GM18870 (cell line): ENCODE results near the gene TRIM32.
"Not testable (repeated sequence)": the region's sequence is repeated elsewhere in the genome, so short reads cannot be mapped to it uniquely, and the experiment has no call there.

ENCODE experiments used
- ATAC-seq: cut with Tn5 transposase; IDR thresholded peaks from one replicate; pipeline ENCODE4 v1.9.1; 2021; ENCODE audit warnings: moderate library complexity; ENCODE audit not compliant: unreplicated experiment

Gene TRIM32

GRCh38 chr9:116673375-116673774 is 13.7 kb upstream of the TRIM32 start:
- no peak for ATAC-seq

- no peak for ATAC-seq
Observed at GRCh38 chr9:116674210-116674980, 12.7 kb upstream of the TRIM32 start.

GRCh38 chr9:116683535-116683934 is 3.6 kb upstream of the TRIM32 start:
- ATAC-seq, result no peak

- ATAC-seq, result no peak
Observed at GRCh38 chr9:116685166-116685565, 1.9 kb upstream of the TRIM32 start.

GRCh38 chr9:116686135-116686534 is 970 bp upstream of the TRIM32 start:
- ATAC-seq, result peak; percentile 2

GRCh38 chr9:116686693-116687073 is 422 bp upstream of the TRIM32 start:
- peak; percentile 47 for ATAC-seq

- ATAC-seq, result peak; percentile 0
Observed at GRCh38 chr9:116687754-116688135, 640 bp downstream of the TRIM32 start.

GRCh38 chr9:116688806-116689485 is 1.8 kb downstream of the TRIM32 start:
- no peak for ATAC-seq

GRCh38 chr9:116689486-116690032 is 2.5 kb downstream of the TRIM32 start:
- ATAC-seq, result no peak

GRCh38 chr9:116690805-116691204 is 3.7 kb downstream of the TRIM32 start:
- ATAC-seq, result not testable (repeated sequence)

GRCh38 chr9:116691607-116692006 is 4.5 kb downstream of the TRIM32 start:
- ATAC-seq, result no peak

- ATAC-seq, result no peak
Observed at GRCh38 chr9:116692616-116693015, 5.5 kb downstream of the TRIM32 start.

GRCh38 chr9:116693233-116693731 is 6.2 kb downstream of the TRIM32 start:
- no peak for ATAC-seq

- ATAC-seq, result no peak
Observed at GRCh38 chr9:116694785-116695291, 7.7 kb downstream of the TRIM32 start.

- no peak for ATAC-seq
Observed at GRCh38 chr9:116695438-116695837, 8.3 kb downstream of the TRIM32 start.

- ATAC-seq, result no peak
Observed at GRCh38 chr9:116697362-116697761, 10.3 kb downstream of the TRIM32 start.

GRCh38 chr9:116697887-116698286 is 10.8 kb downstream of the TRIM32 start:
- ATAC-seq, result no peak

- no peak for ATAC-seq
Observed at GRCh38 chr9:116700279-116700678, 13.2 kb downstream of the TRIM32 start.

GRCh38 chr9:116700882-116701865 is 14.1 kb downstream of the TRIM32 start:
- ATAC-seq, result no peak

- ATAC-seq, result no peak
Observed at GRCh38 chr9:116701940-116702642, 15.0 kb downstream of the TRIM32 start.
